Superior temporal gyrus (tissue), 1 donor: ENCODE results near the gene S100A14.
"Not testable (repeated sequence)": the region's sequence is repeated elsewhere in the genome, so short reads cannot be mapped to it uniquely, and the experiment has no call there.

Source experiments
- DNase-seq: peaks from one replicate; pipeline ENCODE4 v3.0.0-alpha.2; 2016; ENCODE audit errors: extremely low spot score

Gene S100A14

DNA sequence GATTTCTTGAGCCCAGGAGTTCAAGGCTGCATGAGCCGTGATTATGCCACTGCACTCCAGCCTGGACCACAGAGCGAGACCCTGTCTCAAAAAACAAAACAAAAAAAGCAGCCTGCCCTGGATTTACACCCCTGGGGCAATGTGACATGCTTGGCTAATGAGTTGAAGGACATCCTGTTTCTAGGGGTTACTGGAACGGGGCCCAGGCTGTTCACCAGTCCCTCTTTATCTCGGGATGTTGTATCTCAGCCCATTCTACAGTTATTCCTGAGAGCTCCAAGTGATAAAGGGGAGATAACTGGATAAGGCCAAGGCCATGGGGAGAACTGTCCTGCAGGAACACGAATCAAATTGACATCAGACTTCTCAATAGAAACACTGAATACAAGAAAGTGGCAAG lies 28.8 kb downstream of the S100A14 start:
- DNase-seq, result no peak

- DNase-seq, result no peak
These were observed 29.8 kb downstream of the S100A14 start for GRCh38 chr1:153586347-153586746.

- DNase-seq, result no peak
These were observed 31.1 kb downstream of the S100A14 start for GRCh38 chr1:153585006-153585405.

DNA sequence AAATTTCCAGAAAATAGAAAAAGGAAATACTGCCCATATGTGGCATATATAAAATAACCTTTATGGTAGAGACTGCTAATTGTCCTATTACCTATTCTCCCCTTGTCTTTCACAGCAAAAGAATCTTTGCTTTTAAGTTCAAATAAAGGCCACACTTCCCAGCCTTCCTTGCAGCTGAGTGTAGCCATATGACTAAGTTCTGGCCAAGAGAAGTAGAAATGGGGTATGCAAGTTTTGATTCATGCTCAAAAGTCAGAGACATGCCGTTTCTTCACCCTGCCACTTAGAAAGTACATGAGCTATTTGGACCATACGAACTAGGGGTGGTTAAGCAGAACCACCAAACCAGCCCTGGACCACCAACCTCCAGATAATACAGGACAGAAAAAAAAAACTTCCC lies 32.1 kb downstream of the S100A14 start:
- no peak for DNase-seq

DNA sequence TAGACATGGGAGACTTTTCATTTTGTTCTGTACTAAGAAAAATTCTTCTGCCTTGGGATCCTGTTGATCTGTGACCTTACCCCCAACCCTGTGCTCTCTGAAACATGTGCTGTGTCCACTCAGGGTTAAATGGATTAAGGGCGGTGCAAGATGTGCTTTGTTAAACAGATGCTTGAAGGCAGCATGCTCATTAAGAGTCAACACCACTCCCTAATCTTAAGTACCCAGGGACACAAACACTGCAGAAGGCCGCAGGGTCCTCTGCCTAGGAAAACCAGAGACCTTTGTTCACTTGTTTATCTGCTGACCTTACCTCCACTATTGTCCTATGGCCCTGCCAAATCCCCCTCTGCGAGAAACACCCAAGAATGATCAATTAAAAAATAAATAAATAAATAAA lies 32.6 kb downstream of the S100A14 start:
- not testable (repeated sequence) for DNase-seq

DNA sequence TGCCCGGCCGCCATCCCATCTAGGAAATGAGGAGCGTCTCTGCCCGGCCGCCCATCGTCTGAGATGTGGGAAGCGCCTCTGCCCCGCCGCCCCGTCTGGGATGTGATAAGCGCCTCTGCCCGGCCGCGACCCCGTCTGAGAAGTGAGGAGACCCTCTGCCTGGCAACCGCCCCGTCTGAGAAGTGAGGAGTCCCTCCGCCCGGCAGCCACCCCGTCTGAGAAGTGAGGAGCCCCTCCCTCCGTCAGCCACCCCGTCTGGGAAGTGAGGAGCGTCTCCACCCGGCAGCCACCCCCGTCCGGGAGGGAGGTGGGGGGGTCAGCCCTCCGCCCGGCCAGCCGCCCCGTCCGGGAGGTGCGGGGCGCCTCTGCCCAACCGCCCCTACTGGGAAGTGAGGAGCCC lies 33.3 kb downstream of the S100A14 start:
- not testable (repeated sequence) for DNase-seq

DNA sequence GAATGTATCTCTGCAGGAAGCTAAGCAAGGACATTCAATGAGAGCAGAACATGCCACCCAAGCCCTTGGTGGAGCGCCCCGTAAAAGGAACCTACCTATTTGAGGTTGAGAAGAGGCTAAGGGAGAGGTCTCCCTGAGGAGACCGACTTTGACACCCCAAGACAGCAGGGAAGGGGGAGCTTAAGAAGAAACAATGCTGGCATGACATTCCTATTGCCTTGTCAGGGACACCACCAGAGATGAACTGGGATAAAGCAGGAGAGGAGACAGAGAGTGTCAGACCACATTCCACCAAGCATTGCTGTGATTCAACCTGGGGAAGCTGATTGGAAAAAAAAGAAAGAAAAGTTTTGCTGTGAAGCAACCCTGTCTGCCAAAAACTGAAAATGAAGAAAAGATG lies 37.2 kb downstream of the S100A14 start:
- no peak for DNase-seq

DNA sequence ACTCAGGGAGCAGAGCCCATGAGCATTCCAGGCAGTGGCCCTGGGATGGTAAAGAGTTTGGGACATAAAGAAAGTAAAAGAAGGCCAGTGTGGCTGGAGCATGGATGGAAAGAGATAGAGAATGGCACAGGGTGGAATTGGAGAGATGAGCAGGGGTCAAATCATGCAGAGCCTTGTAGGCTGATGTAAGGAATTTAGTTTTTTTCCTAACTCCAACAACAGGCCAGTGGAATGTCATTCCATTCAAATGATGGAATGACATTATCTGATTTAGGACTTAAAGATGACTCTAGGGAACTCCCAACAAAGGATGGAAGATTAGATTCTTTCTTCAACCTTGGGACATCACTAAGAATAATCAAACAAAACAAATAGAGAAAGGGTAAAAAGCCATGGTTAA lies 37.6 kb downstream of the S100A14 start:
- DNase-seq, result no peak

DNA sequence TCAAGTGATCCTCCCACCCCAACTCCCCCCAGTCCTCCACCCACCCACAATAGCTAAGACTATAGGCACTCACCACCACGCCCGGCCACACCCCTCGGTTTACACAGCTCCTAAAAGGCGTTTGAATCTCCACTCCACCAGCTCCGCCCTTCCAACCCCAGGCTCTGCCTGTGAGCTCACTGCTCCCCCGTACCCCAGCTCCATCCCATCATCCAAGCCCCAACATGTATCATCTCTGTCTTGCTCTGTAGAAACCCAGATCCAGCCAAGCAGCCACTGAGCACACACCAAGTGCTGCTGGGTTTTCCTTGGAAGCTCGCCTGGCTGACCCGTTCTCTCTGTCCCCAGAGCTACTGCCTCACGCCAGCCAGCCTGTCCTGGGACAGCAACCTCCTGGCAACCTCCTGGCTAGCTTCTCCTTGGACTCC lies 38.5 kb downstream of the S100A14 start:
- no peak for DNase-seq

- DNase-seq, result no peak
These were observed 39.0 kb downstream of the S100A14 start for GRCh38 chr1:153577138-153577537.

DNA sequence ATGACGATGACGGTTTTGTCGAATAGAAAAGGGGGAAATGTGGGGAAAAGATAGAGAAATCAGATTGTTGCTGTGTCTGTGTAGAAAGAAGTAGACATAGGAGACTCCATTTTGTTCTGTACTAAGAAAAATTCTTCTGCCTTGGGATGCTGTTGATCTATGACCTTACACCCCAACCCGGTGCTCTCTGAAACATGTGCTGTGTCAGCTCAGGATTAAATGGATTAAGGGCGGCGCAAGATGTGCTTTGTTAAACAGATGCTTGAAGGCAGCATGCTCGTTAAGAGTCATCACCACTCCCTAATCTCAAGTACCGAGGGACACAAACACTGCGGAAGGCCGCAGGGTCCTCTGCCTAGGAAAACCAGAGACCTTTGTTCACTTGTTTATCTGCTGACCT lies 40.6 kb downstream of the S100A14 start:
- DNase-seq, result not testable (repeated sequence)

GRCh38 chr1:153575081-153575491 lies 41.0 kb downstream of the S100A14 start:
- DNase-seq, result not testable (repeated sequence)

DNA sequence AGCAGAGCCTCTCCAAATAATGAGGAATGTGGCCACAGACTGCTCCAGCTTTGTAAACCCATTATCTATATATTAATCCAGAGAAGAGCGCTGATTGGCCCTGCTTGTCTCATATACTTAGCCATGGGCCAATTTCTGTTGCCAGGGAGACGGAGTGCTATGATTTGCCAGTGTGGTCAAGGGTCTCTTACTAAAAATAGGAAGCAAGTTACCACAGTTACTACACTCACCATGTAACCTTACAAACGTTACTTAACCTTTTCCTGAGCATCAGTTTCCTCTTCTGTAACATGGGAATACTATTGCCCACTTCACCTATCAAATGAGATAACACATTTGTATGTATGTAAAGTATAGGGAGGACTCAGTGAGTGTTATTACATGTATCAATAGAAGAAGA lies 42.8 kb downstream of the S100A14 start:
- DNase-seq, result no peak

DNA sequence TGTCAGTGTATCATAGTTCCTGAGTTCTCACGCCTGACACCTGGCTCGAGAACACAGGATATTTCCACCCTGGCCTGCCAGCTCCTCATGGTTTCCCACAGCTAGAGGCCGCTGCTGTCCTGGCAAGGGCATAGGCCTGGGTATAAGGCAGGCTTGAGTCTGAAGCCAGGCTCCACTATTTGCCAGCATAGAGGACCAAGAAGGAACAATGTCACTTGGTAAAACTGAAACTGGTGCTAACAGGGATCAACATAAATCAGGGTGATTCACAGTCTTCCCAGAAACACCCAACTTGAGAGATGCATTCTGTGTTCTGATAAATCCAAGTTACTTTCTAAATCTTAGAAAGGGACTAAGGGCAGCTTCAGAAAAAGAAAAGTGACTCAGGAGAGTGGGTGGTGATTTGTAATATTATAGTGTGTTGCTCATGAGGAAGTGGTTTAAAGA lies 43.5 kb downstream of the S100A14 start:
- DNase-seq, result peak; percentile 89

DNA sequence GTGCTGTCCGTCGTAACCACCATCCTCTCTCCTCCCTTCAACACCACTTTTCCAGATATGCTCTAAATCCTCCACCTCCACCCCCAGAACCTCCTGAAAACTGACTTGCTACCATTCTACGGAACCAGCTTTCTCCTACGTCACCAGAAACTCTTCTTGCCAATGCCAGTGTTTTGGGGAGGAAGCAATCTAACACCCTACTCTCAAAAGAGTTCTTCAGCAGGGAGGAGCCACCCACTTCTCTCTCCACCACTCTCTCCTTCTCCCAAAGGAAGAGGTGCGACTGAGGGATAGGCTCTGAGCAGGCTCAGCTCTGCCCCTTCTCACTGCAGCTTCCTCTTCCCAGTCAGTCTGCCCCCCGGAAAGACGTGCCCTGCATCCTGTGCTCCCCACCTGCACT lies 44.4 kb downstream of the S100A14 start:
- DNase-seq, result no peak

DNA sequence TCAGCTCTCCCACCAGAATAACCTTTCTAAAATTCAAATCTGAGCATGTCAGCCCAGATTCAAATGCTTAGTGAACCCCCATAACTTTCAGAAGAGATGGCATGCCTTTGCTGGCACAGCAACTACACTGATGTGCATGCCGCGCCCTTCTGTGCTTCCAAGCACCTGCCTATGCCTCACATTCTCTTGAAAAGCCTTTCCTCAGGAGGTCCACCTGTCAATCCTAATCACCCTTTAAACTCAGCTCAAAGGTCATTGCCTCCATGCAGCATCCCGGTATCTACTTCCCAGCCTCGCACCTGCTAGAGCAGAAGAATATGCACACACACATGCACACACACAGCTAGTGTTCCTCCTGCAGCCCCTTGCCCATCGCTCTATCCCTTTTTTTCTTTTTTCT lies 45.3 kb downstream of the S100A14 start:
- no peak for DNase-seq

DNA sequence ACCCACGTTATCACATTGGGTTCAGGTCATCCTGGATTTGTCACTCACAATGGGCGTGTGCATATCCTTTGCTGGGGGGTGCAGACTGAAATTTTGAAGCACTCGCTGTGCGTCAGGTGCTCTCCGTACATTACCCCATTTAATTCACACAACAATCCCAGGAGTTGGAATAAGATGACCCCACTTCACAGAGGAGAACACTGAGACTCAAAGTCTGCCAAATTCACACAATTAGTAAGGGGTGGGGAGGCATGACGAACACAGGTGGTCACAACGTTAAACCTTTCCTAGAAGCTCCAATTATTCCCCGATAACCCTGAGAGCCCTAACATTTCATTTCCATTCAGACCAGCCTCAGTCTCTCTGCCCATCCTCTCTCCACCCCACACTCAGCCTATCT lies 46.7 kb downstream of the S100A14 start:
- DNase-seq, result no peak

DNA sequence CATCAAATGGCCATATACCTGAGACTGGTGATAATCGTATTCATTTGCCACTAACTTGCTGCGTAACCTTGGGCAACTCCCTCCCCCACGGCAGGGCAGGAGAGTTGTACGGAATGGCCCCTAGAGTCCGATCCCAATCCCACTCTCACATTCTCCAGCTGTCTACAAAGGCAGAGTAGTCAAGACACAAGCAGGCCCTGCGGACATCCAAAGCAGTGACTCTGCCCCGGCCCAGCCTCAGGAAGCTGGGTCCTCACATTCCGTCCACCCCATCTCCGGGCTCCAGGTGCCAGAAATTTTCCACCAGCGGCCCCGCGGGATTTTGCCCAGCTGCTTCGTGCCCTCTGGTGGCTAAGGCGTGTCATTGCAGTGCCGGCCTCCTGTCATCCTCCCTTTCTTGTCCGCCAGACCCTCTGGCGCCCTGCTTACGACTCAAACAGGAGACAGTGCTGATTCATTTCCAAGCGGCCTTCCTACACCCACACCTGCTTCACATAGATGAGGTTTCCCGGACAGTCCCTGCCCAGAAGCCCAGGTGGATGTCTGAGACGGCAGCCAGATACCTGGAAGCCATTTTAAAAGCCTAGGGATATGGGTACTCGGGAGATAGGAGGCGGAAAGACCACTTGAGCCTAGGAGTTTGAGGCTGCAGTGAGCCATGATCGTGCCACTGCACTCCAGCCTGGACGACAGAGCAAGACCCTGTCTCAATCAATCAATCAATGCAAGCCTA lies 47.6 kb downstream of the S100A14 start:
- DNase-seq, result peak; percentile 91

DNA sequence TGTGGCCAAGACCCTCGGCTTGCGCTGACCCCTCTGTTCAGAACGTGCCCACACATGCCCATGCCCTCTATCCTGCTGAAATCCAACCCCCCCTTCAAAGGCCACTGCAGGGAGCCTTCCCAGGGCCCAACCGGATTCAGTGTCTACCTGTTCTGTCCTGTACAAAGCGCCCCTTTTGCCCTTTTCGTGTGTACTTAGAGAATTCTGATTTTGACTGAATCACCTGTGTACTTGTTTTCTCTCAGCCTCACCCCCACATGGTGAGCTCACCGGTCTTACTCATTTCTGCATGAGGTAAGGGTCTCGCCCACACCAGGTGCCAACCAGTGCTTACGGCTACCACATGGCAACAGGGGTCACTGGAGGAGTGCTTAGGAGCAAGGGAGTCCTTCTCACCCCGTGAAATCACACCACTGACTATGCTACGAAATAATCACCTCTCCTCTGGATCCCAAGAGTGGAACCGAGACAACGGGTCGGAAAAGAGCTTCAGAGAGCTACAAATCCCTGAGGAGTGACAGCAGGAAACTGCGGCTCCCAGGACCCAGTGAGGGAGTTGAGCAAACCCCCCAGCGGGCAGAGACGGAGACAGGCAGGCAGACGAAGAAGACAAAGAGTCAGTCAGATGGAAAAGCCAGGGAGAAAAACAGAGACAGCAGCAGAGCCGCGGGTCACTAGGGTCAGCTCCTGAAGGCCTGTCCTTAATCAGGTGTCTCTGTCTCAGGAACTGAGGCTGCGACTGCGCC lies 48.3 kb downstream of the S100A14 start:
- no peak for DNase-seq

- DNase-seq, result no peak
These were observed 49.4 kb downstream of the S100A14 start for GRCh38 chr1:153566414-153567371.

DNA sequence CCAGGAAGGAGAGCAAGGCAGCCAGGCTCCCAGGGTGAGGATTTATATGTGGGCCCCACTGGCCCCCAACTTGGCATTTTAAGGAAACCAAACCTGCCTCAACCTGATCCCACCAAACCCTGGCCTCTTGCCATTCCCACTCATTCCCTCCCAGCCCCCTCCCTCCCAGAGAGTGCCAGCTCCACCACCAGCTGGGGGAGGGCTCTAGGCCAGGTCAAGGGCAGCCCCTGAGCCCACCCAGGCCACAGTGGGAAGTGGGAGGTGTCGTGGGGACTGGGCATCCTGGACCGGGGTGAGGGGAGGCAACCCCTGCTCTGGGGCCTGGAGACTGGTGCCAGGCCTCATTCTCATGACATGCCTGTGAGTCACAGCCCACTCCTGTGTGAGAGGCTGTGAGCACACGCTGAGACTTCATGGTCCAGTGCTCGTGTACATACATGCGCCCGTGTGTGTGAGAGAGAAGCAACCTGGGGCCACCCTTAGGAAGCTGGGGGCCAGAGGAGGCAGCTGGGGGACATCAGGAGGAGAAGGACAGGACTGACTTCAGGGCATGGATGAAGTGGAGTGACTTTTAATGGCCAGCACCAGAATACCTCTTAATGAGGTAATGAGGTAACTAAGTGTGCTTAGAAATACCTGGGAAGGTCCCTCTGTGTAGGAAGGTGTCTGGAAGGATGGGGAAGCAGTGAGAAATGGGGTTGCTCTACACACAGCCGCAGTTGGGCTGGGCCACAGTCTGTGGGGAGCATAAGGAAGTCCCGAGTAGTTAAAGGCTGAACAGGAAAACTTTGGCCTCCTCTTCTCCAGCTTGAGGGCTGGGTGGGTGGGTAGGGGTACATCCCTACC lies 50.4 kb downstream of the S100A14 start, which contains the start of gene S100A2:
S100A2 (minus strand) TSS at position 316 of the 846 bp plus-strand sequence. CDS start 1,967 bp downstream, outside the sequence.
- DNase-seq, result no peak
